ENCODE results near the gene SPNS3.

Gene SPNS3

GRCh38 chr17:4445731-4446130, 12.0 kb downstream of the SPNS3 start:
- TF ChIP-seq, protein P1, sequence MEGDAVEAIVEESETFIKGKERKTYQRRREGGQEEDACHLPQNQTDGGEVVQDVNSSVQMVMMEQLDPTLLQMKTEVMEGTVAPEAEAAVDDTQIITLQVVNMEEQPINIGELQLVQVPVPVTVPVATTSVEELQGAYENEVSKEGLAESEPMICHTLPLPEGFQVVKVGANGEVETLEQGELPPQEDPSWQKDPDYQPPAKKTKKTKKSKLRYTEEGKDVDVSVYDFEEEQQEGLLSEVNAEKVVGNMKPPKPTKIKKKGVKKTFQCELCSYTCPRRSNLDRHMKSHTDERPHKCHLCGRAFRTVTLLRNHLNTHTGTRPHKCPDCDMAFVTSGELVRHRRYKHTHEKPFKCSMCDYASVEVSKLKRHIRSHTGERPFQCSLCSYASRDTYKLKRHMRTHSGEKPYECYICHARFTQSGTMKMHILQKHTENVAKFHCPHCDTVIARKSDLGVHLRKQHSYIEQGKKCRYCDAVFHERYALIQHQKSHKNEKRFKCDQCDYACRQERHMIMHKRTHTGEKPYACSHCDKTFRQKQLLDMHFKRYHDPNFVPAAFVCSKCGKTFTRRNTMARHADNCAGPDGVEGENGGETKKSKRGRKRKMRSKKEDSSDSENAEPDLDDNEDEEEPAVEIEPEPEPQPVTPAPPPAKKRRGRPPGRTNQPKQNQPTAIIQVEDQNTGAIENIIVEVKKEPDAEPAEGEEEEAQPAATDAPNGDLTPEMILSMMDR (IDR thresholded peaks at IDR 0.05), result no peak
- no peaks in the 10 kb centered on the region for H3K4me1 ChIP-seq
- H3K4me2 ChIP-seq (ENCODE audit: low read length), result no peak overlapping the region
- no peaks in the 10 kb centered on the region for H3K27me3 ChIP-seq (ENCODE audit: control insufficient read depth, insufficient read depth, low read length)
- H3K4me3 ChIP-seq (ENCODE audit: low read depth, low read length), result no peak overlapping the region
- no peaks in the 10 kb centered on the region for H3K79me2 ChIP-seq
- no peaks in the 10 kb centered on the region for H3K9me3 ChIP-seq (ENCODE audit: control insufficient read depth, low read length)
- H3K36me3 ChIP-seq (ENCODE audit: control insufficient read depth, insufficient read depth, low read length), result no peaks in the 10 kb centered on the region
- H3K27ac ChIP-seq, result no peak overlapping the region
- no peak overlapping the region for H2AFZ ChIP-seq
- H3K9ac ChIP-seq, result no peak overlapping the region

DNA sequence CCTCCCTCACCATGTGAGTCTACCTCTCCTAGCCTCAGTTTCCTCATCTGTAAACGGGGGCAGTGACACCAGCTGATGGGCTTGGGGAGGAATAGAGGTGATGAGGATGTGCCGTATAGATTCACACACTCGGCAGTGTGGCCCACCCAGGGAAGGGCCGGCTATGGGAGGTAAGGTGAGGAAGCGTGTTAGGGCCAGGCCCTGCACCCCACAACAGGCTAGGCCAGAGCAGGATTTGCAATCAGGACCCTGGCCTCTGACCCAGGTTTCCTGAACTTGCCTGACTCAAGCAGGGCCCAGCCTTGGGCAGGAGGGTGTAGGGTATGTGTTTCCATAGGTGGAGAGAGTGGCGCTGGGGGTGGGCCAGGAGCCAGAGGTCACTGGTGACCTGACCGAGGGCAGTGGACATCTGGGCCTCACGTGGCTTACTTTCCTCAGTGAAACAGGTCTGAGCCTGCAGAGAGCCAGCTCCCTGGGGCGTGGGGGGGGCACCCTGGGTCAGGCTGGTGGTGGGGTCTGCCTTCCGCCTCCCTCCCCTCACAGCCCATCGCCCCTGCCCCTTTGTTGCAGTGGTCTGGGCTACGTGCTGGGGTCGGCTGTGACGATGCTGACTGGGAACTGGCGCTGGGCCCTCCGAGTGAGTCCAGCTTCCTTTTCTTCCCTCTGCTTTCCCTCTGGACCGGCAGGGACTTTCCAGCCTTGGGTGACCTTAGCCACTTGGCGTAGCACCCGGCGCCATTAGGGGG, 12.8 kb downstream of the SPNS3 start:
- Histone ChIP-seq H3K36me3 (ENCODE audit: control insufficient read depth, insufficient read depth, low read length) (no peaks in the 10 kb centered on the region), H3K4me2 (ENCODE audit: low read length) (no peak overlapping the region), H3K9ac (no peak overlapping the region), H3K4me3 (ENCODE audit: low read depth, low read length) (no peak overlapping the region), H3K9me3 (ENCODE audit: control insufficient read depth, low read length) (no peaks in the 10 kb centered on the region), H3K27ac (no peak overlapping the region), H3K79me2 (no peaks in the 10 kb centered on the region), H3K27me3 (ENCODE audit: control insufficient read depth, insufficient read depth, low read length) (no peaks in the 10 kb centered on the region), H3K4me1 (no peaks in the 10 kb centered on the region), H2AFZ (no peak overlapping the region)
- TF ChIP-seq, protein P1 (IDR thresholded peaks at IDR 0.05), result no peak

DNA sequence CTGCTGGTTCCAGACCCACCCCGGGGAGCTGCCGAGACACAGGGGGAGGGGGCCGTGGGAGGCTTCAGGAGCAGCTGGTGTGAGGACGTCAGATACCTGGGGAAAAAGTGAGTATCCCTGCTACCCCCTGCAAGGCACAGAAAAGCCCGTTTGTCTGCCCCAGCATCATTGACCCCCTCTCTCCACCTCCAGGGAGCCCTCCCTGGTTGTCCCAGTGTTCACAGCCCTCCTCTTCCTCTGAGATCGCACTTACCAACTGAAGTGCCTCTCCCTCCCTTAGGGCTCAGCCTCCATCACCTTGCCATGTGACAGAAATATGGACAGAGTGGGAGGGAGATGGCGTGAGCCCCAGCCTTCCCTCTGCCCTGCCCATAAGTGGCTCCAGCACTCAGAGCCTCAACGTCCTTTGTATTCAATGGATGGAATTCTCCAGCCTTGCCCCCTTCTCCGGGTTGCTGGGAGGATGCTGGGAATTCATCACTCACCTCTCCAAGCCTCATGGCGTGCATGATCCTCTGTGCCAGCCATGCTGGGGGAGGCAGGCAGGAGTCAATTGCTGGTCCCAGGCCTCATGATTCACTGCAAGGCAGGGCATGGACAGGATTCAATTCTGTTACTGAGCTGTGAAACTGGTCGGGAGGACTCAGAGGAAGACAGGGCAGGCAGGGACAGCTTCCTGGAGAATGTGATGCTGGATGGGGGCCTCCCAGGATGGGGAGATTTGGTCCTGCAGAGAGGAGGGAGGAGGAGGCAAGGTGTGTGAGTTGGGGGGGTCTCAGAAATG, 14.6 kb downstream of the SPNS3 start:
- Histone ChIP-seq H3K9ac (no peak overlapping the region), H3K4me1 (no peaks in the 10 kb centered on the region), H3K27ac (no peak overlapping the region), H3K79me2 (no peaks in the 10 kb centered on the region), H3K4me2 (ENCODE audit: low read length) (no peak overlapping the region), H3K36me3 (ENCODE audit: control insufficient read depth, insufficient read depth, low read length) (no peaks in the 10 kb centered on the region), H3K4me3 (ENCODE audit: low read depth, low read length) (no peak overlapping the region), H2AFZ (no peak overlapping the region), H3K9me3 (ENCODE audit: control insufficient read depth, low read length) (no peaks in the 10 kb centered on the region), H3K27me3 (ENCODE audit: control insufficient read depth, insufficient read depth, low read length) (no peaks in the 10 kb centered on the region)
- TF ChIP-seq, protein P1 (IDR thresholded peaks at IDR 0.05), result no peak

- no peak overlapping the region for H2AFZ ChIP-seq
- H3K4me1 ChIP-seq, result no peaks in the 10 kb centered on the region
- TF ChIP-seq, protein P1 (IDR thresholded peaks at IDR 0.05), result no peak
- H3K4me3 ChIP-seq (ENCODE audit: low read depth, low read length), result no peak overlapping the region
- H3K27me3 ChIP-seq (ENCODE audit: control insufficient read depth, insufficient read depth, low read length), result no peaks in the 10 kb centered on the region
- H3K4me2 ChIP-seq (ENCODE audit: low read length), result no peak overlapping the region
- no peaks in the 10 kb centered on the region for H3K9me3 ChIP-seq (ENCODE audit: control insufficient read depth, low read length)
- no peak overlapping the region for H3K9ac ChIP-seq
- no peak overlapping the region for H3K27ac ChIP-seq
- H3K79me2 ChIP-seq, result no peaks in the 10 kb centered on the region
- H3K36me3 ChIP-seq (ENCODE audit: control insufficient read depth, insufficient read depth, low read length), result no peaks in the 10 kb centered on the region
Observed at GRCh38 chr17:4449736-4450135, 16.0 kb downstream of the SPNS3 start.
